NCI-H1105 treated with DMSO at 0.1 percent for 48 hours (cell line): ENCODE data around the gene ANO6.
"Not testable (repeated sequence)": the region's sequence is repeated elsewhere in the genome, so short reads cannot be mapped to it uniquely, and the experiment has no call there.

Source experiments
- DNase-seq: peaks from one replicate; lab custom pipeline; 2025; lab: John Stamatoyannopoulos, UW

Gene ANO6

GRCh38 chr12:45236383-45236782 is 20.5 kb downstream of the ANO6 start:
- DNase-seq: not testable (repeated sequence)

DNA sequence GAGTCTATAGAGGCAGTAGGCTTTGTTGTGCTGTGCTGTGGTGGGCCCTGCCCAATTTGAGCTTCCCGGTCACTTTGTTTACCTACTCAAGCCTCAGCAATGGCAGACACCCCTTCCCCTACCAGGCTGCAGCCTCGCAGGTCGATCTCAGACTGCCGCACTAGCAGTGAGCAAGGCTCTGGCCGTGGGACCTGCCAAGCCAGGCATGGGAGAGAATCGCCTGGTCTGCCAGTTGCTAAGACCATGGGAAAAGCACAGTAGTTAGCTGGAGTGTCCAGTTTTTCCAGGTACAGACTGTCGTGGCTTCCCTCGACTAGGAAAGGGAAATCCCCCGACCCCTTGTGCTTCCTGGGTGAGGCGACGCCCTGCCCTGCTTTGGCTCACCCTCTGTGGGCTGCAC is 26.3 kb downstream of the ANO6 start:
- no peak for DNase-seq

- no peak for DNase-seq
Measured at GRCh38 chr12:45243963-45244362, 28.1 kb downstream of the ANO6 start.

GRCh38 chr12:45244561-45245343 is 28.9 kb downstream of the ANO6 start:
- DNase-seq: no peak

GRCh38 chr12:45246236-45246635 is 30.3 kb downstream of the ANO6 start:
- no peak for DNase-seq

DNA sequence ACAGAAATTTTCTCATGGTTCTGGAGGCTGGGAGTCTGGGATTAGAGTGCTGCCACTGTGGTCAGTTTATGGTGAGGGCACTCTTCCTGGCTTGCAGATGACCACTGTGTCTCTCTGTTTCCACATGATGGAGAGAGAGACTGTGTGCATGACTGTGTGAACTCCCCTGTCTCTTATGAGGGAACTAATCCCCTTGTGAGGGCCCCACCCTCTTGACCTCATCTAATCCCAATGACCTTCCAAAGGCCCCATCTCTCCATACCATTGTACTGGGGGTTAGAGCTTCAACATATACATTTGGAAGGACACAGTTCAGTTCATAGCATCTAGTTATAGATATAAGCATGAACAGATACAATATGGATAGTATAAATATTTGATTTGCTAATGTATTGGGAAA is 31.7 kb downstream of the ANO6 start:
- no peak for DNase-seq

DNA sequence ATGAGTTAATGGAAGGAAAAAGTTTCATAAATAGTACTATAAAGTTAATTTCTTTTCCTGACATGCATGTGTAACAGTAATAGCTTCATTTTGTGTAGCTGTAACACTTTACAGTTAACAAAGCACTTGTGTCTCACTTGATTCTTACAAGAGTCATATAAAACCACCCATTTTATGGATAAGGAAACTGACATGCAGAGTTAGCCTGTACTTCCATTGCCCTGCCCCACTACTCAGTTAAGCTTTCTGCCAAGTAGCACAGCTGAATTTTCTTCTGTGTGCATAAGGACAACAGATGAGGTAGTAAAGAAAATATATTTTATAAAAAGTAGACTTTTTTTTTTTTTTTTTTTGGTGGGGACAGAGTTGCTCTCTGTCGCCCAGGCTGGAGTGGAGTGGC is 32.2 kb downstream of the ANO6 start:
- no peak for DNase-seq

DNA sequence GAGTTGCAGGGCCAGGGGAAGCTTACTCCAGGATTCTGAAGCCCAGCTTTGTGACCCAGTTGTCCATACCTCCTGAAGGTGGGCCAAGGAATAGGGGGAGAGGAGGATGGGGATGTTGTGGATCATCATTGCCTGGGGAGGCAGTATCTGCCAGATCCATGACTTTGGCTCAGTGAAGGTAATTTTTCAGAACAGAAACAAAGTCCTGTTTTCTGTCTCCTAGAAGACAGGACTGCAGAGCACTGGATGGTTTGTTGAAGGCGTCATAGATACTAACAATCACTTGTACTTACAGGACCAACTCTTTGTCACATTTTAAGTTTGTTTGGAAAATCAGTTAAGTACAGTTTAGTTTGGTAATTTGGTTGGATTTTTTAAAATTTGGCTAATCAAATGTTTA is 38.4 kb downstream of the ANO6 start:
- no peak for DNase-seq

GRCh38 chr12:45256721-45257120 is 40.8 kb downstream of the ANO6 start:
- no peak for DNase-seq

DNA sequence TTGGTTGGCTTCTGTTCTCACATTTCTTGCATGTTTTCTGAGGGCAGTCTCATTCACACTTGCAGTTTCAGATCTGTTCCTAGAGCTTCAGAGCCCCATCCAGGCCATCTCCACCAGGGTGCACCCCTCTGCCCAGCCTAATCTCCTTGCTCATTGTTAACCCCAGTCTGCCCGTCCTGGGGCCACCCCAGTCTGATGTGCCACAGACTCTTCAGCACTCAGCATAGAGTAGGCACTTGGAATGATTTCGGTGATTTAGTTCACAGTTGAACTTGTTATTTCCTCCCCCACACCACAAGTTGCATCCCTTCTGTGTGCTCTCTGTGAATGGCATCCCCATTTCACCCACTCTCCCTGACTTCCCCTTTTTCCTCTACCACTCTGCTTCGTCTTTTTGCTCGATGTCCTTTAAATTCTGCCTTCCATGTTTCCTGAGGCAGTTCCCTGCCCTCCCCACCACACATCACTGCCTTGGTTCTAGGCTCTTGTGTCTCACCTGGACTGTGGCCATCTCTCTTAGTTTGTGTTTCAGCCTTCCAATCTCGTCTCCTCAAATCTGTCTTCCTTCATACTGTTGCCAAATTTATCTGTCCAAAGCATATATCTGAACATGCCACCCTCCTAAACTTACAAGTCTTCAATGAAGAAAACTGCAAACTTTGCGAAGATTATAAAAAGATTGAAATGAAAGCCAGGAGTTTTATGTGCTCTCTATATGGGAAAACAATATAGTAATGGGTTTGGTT is 41.5 kb downstream of the ANO6 start:
- no peak for DNase-seq

- no peak for DNase-seq
Measured at GRCh38 chr12:45259675-45260074, 43.8 kb downstream of the ANO6 start.

- DNase-seq: no peak
Measured at GRCh38 chr12:45260104-45260815, 44.4 kb downstream of the ANO6 start.

DNA sequence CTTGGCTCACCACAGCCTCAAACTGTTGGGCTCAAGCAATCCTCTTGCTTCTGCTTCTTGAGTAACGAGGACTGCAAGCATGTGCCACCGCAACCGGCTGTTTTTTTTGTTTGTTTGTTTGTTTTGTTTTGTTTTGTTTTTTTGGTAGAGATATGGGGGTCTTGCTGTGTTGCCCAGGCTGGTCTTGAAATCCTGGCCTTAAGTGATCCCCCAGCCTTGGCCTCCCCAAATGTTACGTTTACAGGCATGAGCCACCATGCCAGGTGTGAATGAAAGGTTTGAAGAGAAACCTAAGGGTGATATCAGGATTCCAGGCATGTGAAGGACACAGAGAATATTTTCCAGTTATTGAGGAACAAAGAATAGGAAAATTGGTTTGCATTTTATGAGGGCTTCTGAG is 45.0 kb downstream of the ANO6 start:
- DNase-seq: no peak

DNA sequence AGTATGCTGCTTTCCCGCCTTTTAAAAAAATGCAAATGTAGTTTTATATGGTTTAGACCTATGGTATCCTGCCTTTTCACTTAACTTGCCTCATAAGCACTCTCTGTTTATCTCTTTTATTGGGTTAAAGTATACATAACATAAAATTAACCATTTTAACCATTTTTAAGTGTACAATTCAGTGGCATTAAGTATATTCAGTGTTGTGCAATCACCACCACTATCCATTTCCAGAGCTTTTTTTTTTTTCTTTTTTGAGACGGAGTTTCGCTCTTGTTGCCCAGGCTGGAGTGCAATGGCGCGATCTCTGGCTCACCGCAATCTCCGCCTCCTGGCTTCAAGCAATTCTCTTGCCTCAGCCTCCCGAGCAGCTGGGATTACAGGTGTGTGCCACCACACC is 46.3 kb downstream of the ANO6 start:
- not testable (repeated sequence) for DNase-seq

DNA sequence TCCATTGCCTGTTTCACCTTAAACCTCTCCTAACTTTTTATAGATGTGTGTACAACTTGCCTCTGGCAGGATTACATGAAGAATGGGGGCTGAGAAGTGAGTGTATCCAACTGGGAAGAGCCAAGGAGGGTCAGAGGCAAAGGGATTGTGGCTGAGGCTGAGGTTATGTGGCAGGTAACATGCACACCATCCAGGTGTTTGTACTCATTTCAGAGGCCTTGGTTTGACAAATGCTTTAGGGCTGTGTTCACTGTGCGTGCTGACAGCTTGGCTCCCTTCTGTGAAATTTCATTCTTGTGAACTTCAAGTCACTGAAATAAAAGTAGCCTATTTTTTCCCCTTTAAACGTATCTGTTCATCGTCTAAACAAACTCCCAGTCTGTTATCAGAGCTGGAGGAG is 47.7 kb downstream of the ANO6 start:
- no peak for DNase-seq

DNA sequence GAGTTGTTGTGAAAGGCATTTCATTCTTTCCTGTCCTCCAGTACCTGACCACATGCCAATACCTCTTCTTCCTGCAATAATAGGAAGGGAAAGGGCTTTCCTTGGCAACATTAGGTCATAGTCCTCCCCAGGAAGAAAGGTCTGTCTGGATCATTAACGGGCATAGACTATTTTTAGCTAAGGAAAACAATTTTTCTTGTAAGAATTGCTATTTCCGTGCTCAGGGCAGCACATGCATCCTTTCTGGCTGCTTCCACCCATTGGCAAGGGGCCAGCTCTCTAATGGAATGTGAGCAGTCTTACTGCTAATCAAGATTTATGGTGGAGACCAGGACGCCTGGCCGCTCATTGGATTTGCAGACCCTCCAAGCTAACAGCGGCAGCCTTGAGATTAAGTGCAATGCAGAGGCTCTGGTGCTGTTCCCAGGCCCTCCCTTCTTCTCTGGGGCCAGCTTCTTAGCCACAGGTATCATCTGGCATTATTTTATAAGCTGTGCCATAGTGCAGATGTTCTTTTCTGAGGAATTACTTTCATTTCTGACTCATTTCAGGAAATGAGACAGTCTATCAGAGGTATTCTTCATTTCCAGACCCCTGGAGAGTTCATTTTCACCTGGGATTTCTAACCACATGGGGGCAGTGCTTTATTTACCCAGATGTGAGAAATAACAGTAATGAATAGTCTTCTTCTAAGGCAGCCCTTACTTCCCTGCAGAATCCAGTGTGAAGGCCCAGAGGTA is 52.9 kb downstream of the ANO6 start:
- DNase-seq: peak; percentile 13

DNA sequence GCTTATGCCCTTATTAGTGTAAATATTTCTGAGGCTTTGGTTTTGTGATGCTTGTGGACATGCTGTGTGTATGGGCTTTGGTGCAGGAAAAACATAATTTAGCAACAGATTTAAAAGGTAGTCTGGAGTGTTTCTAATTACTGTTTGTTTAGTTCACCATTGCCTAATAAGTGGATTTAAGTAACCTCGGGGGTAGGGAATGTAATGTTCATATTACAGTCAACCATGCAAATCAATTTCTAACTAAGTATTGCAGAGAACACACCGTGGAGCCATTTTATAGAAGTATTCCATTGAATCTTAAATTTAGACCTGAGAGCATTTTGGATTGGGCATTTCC is 53.5 kb downstream of the ANO6 start:
- peak; percentile 59 for DNase-seq

- no peak for DNase-seq
Measured at GRCh38 chr12:45270951-45271350, 55.1 kb downstream of the ANO6 start.

GRCh38 chr12:45273717-45274271 is 57.9 kb downstream of the ANO6 start:
- DNase-seq: no peak

DNA sequence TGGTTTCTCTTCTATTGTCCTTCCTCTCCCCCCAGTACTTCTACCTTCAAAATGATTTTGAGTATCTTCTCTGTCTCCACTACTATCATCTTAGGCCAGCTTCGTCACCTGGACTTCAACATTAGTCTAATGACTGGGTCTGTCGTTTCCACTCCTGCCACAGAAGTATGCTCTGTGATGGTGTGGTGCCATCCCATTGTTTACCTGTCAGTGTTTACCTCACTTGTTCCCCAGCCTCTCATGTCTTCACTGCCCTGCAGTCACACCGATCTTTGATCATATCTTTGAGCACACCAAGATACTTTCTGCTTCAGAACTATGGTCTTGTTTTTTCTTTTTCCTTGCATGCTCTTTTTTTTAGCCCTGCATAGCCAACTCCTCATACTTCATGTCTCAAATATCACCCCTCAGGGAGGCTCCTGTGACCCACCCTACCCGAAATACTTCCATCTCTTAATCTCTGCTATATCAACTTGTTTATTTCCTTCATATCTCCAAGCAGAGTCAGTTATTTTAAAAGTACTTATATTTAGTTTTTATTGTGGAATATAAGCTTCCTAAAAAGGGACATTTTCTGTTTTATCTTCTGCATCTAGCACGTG is 60.4 kb downstream of the ANO6 start:
- no peak for DNase-seq

DNA sequence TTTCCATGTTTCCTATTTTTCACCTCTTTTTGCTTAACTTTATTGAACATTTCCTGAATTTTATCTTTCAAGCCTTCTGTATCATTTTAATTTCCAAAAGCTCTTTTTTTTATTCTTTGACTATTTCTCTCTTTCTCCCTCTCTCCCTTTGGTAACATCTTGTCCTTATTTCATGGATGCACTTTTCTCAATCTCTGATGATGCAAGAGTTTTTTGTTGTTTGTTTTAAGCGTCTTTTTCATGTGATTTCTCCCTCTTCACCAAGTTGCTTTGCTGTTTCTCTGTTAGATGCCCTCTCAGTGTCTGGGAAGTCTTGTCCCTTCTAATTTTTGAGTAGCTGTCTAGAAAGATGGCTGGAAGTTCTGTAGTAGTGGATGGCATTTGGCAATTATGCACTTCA is 62.6 kb downstream of the ANO6 start:
- DNase-seq: no peak
